Measurements from ENCODE around the gene NT5C.

NT5C gene

DNA sequence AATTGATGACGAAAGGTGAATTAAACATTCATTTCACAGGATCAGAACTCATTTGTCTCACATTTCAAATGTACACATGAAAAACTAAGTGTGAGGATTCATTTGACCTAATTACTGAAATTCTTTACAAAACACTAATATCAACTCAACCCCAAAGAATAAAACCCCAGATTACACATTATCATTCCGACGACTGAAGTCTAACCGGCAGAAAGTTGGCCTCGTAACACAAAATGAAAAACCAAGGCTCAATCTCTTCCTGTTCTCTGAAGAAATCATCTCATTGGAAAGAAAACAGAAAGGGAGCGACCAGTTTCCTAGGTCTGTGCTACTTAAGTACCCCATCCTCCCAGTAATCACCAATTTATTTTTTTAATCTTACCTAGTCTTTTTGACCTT is 21.0 kb upstream of the NT5C start:
- Histone ChIP-seq H4K5ac (ENCODE audit: low read length) (no peak overlapping the region), H2BK120ac (ENCODE audit: low read depth, low read length) (no peak overlapping the region), H4K8ac (ENCODE audit: low read depth, low read length) (no peak overlapping the region), H3K4ac (ENCODE audit: low read depth, low read length) (no peak overlapping the region), H3K36me3 (ENCODE audit: control insufficient read depth, insufficient read depth, low read length) (peaks cover 3% of the 10 kb centered on the region), H3K4me2 (ENCODE audit: low read length) (peak overlapping the region; percentile 93), H3K79me2 (ENCODE audit: control insufficient read depth, insufficient read depth, low read length) (peaks cover 60% of the 10 kb centered on the region), H2BK5ac (ENCODE audit: low read length) (no peak overlapping the region), H3K27ac (ENCODE audit: low read depth, low read length) (no peak overlapping the region), H3K4me1 (ENCODE audit: control insufficient read depth, low read depth, low read length) (peaks cover 2% of the 10 kb centered on the region), H3K27me3 (ENCODE audit: insufficient read depth, low read length, poor library complexity) (no peaks in the 10 kb centered on the region), H3K23ac (ENCODE audit: low read length) (peak overlapping the region; percentile 90), H2BK15ac (replicated peaks; ENCODE audit: low read depth) (no peak overlapping the region), H3K56ac (ENCODE audit: low read length) (peak overlapping the region; percentile 100), H2AK5ac (ENCODE audit: low read length) (no peak overlapping the region), H3K79me1 (ENCODE audit: low read length) (no peaks in the 10 kb centered on the region), H3K4me3 (ENCODE audit: low read length) (peak overlapping the region; percentile 97), H3K9ac (ENCODE audit: low read length) (peak overlapping the region; percentile 92), H3K18ac (ENCODE audit: low read length) (peak overlapping the region; percentile 53)
- no CpG with 5 or more reads among the region's 6 CpGs for WGBS (ENCODE audit: extremely low coverage, insufficient coverage, low lambda C conversion rate)
- DNase-seq, result no peak

- Histone ChIP-seq H3K23ac (ENCODE audit: low read length) (no peak overlapping the region), H3K56ac (ENCODE audit: low read length) (no peak overlapping the region), H3K4me2 (ENCODE audit: low read length) (peak overlapping the region; percentile 21), H3K9ac (ENCODE audit: low read length) (peak overlapping the region; percentile 92), H3K79me2 (ENCODE audit: control insufficient read depth, insufficient read depth, low read length) (peaks cover 60% of the 10 kb centered on the region), H2BK15ac (replicated peaks; ENCODE audit: low read depth) (no peak overlapping the region), H4K8ac (ENCODE audit: low read depth, low read length) (no peak overlapping the region), H2BK5ac (ENCODE audit: low read length) (no peak overlapping the region), H3K4ac (ENCODE audit: low read depth, low read length) (no peak overlapping the region), H3K4me1 (ENCODE audit: control insufficient read depth, low read depth, low read length) (peaks cover 2% of the 10 kb centered on the region), H3K27ac (ENCODE audit: low read depth, low read length) (no peak overlapping the region), H3K27me3 (ENCODE audit: insufficient read depth, low read length, poor library complexity) (no peaks in the 10 kb centered on the region), H3K4me3 (ENCODE audit: low read length) (no peak overlapping the region), H4K5ac (ENCODE audit: low read length) (no peak overlapping the region), H2BK120ac (ENCODE audit: low read depth, low read length) (no peak overlapping the region), H3K18ac (ENCODE audit: low read length) (no peak overlapping the region), H2AK5ac (ENCODE audit: low read length) (no peak overlapping the region), H3K36me3 (ENCODE audit: control insufficient read depth, insufficient read depth, low read length) (peaks cover 7% of the 10 kb centered on the region), H3K79me1 (ENCODE audit: low read length) (peaks cover 2% of the 10 kb centered on the region)
- DNase-seq, result peak; percentile 63
- WGBS (ENCODE audit: extremely low coverage, insufficient coverage, low lambda C conversion rate), result no CpG with 5 or more reads among the region's 6 CpGs
Observed at GRCh38 chr17:75151930-75152329, 20.4 kb upstream of the NT5C start.

DNA sequence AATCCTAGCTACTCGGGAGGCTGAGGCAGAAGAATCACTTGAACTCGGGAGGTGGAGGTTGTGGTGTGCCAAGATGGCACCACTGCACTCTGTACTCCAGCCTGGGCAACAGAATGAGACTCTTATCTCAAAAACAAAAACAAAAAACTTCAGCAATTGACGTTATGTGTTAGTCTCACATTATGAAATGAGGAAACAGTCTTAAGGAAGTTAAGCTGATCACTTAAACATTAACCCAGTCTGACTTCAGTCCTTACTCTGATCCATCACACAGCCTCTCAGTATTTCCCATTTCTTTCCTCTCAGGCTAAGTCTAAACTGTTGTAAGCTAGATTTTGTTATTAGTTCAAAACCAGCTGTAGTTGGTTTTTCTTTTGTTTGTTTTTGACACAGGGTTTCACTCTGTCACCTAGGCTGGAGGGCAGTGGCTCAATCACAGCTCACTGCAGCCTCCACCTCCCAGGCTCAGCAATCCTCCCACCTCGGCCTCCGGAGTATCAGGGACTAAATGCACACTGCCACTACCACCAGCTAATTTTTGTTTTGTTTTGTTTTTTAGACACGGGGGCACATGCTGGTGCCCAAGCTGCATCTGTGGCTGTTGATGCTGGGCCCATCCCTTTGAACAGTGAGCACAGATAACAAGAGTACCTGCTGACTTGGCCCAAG is 16.5 kb upstream of the NT5C start:
- H3K27ac ChIP-seq (ENCODE audit: low read depth, low read length), result no peak overlapping the region
- no peak overlapping the region for H4K5ac ChIP-seq (ENCODE audit: low read length)
- no peak overlapping the region for H3K4me2 ChIP-seq (ENCODE audit: low read length)
- H3K36me3 ChIP-seq (ENCODE audit: control insufficient read depth, insufficient read depth, low read length), result peaks cover 23% of the 10 kb centered on the region
- peaks cover 9% of the 10 kb centered on the region for H3K79me1 ChIP-seq (ENCODE audit: low read length)
- H3K79me2 ChIP-seq (ENCODE audit: control insufficient read depth, insufficient read depth, low read length), result peaks cover 48% of the 10 kb centered on the region
- no peak overlapping the region for H3K4ac ChIP-seq (ENCODE audit: low read depth, low read length)
- H3K4me3 ChIP-seq (ENCODE audit: low read length), result no peak overlapping the region
- no peak overlapping the region for H3K23ac ChIP-seq (ENCODE audit: low read length)
- no peak for DNase-seq
- H3K56ac ChIP-seq (ENCODE audit: low read length), result no peak overlapping the region
- H4K8ac ChIP-seq (ENCODE audit: low read depth, low read length), result no peak overlapping the region
- H2BK15ac ChIP-seq (replicated peaks; ENCODE audit: low read depth), result no peak overlapping the region
- no peaks in the 10 kb centered on the region for H3K27me3 ChIP-seq (ENCODE audit: insufficient read depth, low read length, poor library complexity)
- H3K4me1 ChIP-seq (ENCODE audit: control insufficient read depth, low read depth, low read length), result no peaks in the 10 kb centered on the region
- H3K18ac ChIP-seq (ENCODE audit: low read length), result no peak overlapping the region
- H2AK5ac ChIP-seq (ENCODE audit: low read length), result no peak overlapping the region
- WGBS (ENCODE audit: extremely low coverage, insufficient coverage, low lambda C conversion rate), result no CpG with 5 or more reads among the region's 6 CpGs
- H2BK120ac ChIP-seq (ENCODE audit: low read depth, low read length), result no peak overlapping the region
- H2BK5ac ChIP-seq (ENCODE audit: low read length), result no peak overlapping the region
- H3K9ac ChIP-seq (ENCODE audit: low read length), result no peak overlapping the region

GRCh38 chr17:75146592-75146991 is 15.1 kb upstream of the NT5C start:
- Histone ChIP-seq H2BK120ac (ENCODE audit: low read depth, low read length) (no peak overlapping the region), H4K5ac (ENCODE audit: low read length) (no peak overlapping the region), H3K23ac (ENCODE audit: low read length) (no peak overlapping the region), H3K79me2 (ENCODE audit: control insufficient read depth, insufficient read depth, low read length) (peaks cover 35% of the 10 kb centered on the region), H3K4ac (ENCODE audit: low read depth, low read length) (no peak overlapping the region), H2BK5ac (ENCODE audit: low read length) (no peak overlapping the region), H3K36me3 (ENCODE audit: control insufficient read depth, insufficient read depth, low read length) (peaks cover 26% of the 10 kb centered on the region), H3K4me3 (ENCODE audit: low read length) (no peak overlapping the region), H4K8ac (ENCODE audit: low read depth, low read length) (no peak overlapping the region), H3K79me1 (ENCODE audit: low read length) (peaks cover 11% of the 10 kb centered on the region), H2BK15ac (replicated peaks; ENCODE audit: low read depth) (no peak overlapping the region), H3K27me3 (ENCODE audit: insufficient read depth, low read length, poor library complexity) (no peaks in the 10 kb centered on the region), H3K27ac (ENCODE audit: low read depth, low read length) (no peak overlapping the region), H3K9ac (ENCODE audit: low read length) (no peak overlapping the region), H2AK5ac (ENCODE audit: low read length) (no peak overlapping the region), H3K4me2 (ENCODE audit: low read length) (no peak overlapping the region), H3K4me1 (ENCODE audit: control insufficient read depth, low read depth, low read length) (no peaks in the 10 kb centered on the region), H3K56ac (ENCODE audit: low read length) (no peak overlapping the region), H3K18ac (ENCODE audit: low read length) (no peak overlapping the region)
- no CpG with 5 or more reads among the region's 3 CpGs for WGBS (ENCODE audit: extremely low coverage, insufficient coverage, low lambda C conversion rate)
- DNase-seq, result no peak

DNA sequence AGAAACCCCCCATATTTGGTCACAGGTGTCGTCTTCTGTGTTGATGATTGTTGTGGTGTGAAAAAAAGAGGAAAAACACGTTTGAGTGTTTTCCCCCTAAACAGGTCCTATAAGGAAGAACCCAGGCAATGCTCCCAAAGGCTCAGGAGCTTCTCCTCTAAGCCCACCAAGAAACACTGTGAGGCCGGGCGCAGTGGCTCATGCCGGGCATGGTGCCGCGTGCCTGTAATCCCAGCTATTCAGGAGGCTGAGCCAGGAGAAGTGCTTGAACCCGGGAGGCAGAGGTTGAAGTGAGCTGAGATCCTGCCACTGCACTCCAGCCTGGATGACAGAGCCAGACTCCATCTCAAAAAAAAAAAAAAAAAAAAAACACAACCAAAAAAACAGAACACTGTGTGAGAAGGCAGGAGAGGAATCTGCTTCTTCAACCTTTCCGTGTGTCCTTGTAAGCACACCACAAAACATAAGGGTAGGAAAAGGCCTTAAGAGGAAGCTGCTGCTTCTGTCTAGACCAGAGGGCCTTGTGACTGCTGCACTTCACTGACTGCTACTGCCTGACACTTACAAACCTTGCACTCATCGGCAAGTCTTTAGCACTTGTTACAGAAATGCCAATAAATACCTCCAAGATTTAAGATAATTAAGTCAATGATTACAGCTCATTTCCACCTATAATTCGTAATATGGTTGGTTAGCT is 13.4 kb upstream of the NT5C start:
- Histone ChIP-seq H2BK120ac (ENCODE audit: low read depth, low read length) (no peak overlapping the region), H3K27ac (ENCODE audit: low read depth, low read length) (no peak overlapping the region), H2BK5ac (ENCODE audit: low read length) (no peak overlapping the region), H3K4ac (ENCODE audit: low read depth, low read length) (no peak overlapping the region), H3K4me2 (ENCODE audit: low read length) (no peak overlapping the region), H3K56ac (ENCODE audit: low read length) (no peak overlapping the region), H3K18ac (ENCODE audit: low read length) (no peak overlapping the region), H3K36me3 (ENCODE audit: control insufficient read depth, insufficient read depth, low read length) (peaks cover 26% of the 10 kb centered on the region), H3K23ac (ENCODE audit: low read length) (no peak overlapping the region), H3K79me1 (ENCODE audit: low read length) (peaks cover 11% of the 10 kb centered on the region), H4K5ac (ENCODE audit: low read length) (no peak overlapping the region), H4K8ac (ENCODE audit: low read depth, low read length) (no peak overlapping the region), H3K4me3 (ENCODE audit: low read length) (no peak overlapping the region), H3K79me2 (ENCODE audit: control insufficient read depth, insufficient read depth, low read length) (peaks cover 19% of the 10 kb centered on the region), H2BK15ac (replicated peaks; ENCODE audit: low read depth) (no peak overlapping the region), H3K9ac (ENCODE audit: low read length) (no peak overlapping the region), H2AK5ac (ENCODE audit: low read length) (no peak overlapping the region), H3K27me3 (ENCODE audit: insufficient read depth, low read length, poor library complexity) (no peaks in the 10 kb centered on the region), H3K4me1 (ENCODE audit: control insufficient read depth, low read depth, low read length) (no peaks in the 10 kb centered on the region)
- no CpG with 5 or more reads among the region's 11 CpGs for WGBS (ENCODE audit: extremely low coverage, insufficient coverage, low lambda C conversion rate)
- no peak for DNase-seq
